ENCODE results near the gene FAM174C.

The FAM174C gene

DNA sequence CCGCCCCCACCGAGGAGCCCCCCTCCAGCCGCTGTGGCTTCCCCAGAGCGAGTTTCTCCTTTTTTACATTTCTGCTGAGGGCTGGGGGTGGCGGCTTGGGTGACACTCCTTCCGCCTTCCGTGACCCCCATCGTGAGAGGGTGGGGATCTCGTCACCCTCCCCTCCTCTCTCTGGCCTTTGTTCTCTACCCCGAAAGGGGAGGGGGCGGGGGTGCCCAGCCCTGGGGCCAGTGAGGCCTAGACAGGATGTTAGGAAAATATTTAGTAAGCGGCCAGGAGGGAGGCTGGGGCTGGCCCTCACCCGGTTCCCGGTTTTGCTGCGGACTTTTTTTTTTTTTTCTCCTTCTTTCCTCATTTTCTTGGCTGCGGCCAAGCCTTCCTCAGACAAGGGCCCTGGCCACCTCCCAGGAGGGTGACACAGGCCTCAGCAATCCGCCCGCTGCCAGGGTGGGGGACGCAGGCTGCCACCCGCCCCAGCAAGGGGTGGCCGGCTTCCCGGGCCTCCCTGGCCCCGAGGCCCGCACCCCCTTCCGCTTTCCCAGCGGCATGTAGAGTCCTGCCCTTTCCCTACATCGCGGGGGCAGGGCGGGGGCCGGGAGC lies 23.0 kb upstream of the FAM174C start:
- peak; percentile 24 for ATAC-seq
- no peaks in the 10 kb centered on the region for H3K9me3 Mint-ChIP-seq
- peaks cover 36% of the 10 kb centered on the region for H3K4me1 Mint-ChIP-seq
- H3K27ac Mint-ChIP-seq, result peak overlapping the region; percentile 94
- peaks cover 38% of the 10 kb centered on the region for H3K36me3 Mint-ChIP-seq
- peak overlapping the region; percentile 95 for H3K4me3 Mint-ChIP-seq
- no peaks in the 10 kb centered on the region for H3K27me3 Mint-ChIP-seq

DNA sequence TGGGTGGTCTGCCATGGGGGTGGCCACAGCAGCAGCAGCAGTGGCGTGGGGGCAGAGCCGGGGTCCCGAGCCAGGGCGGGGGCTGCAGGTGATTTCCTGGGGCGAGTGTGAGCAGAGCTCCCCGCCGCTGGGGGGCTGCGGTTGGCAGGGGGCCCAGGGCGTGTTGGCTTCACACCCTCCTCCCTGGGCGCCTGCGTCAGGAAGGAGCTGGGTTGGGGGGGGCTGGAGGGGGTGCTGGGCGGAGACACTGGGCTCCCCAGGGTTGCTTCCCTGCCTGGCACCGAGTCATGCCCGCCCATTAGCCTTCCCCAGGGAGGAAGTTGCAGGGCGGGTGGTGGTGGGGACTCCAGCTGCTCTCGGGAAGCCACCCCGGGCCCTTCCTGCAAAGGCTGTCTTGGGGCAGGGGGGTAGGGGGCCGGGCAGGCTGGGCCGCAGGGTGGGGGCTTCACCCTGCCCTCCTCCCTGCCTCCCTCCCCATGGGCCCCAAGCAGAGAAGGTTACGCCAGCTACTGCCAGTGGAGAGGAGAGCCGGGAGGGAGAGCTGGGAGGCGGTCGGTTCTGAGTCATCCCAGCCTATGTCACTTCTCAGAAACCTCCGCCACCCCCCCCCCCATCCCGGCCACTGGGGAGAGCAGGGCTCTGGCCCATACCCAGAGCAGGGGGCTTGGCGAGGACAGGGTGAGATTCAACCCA lies 22.4 kb upstream of the FAM174C start:
- ATAC-seq, result peak; percentile 35
- Mint-ChIP-seq H3K4me1 (peaks cover 42% of the 10 kb centered on the region), H3K4me3 (peak overlapping the region; percentile 95), H3K27ac (peak overlapping the region; percentile 94), H3K9me3 (no peaks in the 10 kb centered on the region), H3K36me3 (peaks cover 44% of the 10 kb centered on the region), H3K27me3 (no peaks in the 10 kb centered on the region)

DNA sequence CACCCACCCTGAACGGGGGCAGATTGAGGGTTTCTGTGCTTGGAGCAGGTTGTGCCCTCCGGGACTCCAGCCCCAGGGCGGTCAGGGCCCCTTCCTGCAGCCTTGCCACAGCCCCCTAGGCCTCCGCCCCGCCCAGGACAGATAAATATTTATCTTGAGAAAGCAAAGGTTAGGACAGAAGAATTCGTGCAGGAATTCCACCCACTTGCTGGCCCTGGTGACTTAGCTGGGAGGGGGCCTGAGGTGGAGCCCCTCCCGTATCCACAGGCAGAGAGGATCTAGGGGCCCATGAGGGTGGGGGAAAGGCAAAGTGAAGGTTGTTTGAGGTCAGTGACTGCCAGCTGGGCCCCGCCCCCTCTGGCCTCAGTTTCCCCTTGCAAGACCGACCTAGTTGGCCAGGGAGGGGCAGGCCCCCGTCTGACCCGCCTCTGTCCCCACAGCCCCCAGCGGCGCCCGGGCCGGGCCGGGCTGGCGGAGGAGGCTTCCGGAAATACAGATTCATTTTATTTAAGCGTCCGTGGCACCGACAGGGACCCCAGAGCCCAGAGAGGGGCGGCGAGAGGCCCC lies 21.7 kb upstream of the FAM174C start:
- no peak for ATAC-seq
- Mint-ChIP-seq H3K4me1 (peaks cover 46% of the 10 kb centered on the region), H3K27ac (peak overlapping the region; percentile 94), H3K27me3 (no peaks in the 10 kb centered on the region), H3K36me3 (peaks cover 47% of the 10 kb centered on the region), H3K4me3 (peak overlapping the region; percentile 95), H3K9me3 (no peaks in the 10 kb centered on the region)

DNA sequence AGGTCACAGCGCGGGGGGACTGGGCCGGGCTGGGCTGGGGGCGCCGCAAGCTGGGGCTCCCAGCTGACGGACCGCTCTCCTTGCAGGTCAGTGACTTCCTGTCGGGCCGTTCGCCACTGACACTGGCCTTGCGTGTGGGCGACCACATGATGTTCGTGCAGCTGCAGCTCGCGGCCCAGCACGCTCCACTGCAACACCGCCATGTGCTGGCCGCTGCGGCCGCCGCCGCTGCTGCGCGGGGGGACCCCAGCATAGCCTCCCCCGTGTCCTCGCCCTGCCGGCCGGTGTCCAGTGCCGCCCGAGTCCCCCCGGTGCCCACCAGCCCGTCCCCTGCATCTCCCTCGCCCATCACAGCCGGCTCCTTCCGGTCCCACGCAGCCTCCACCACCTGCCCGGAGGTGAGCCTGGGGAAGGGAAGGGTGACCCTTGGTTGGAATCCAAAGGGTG lies 21.2 kb upstream of the FAM174C start:
- no peak for ATAC-seq
- Mint-ChIP-seq H3K9me3 (no peaks in the 10 kb centered on the region), H3K27me3 (no peaks in the 10 kb centered on the region), H3K27ac (no peak overlapping the region), H3K4me3 (no peak overlapping the region), H3K4me1 (peaks cover 50% of the 10 kb centered on the region), H3K36me3 (peaks cover 47% of the 10 kb centered on the region)

DNA sequence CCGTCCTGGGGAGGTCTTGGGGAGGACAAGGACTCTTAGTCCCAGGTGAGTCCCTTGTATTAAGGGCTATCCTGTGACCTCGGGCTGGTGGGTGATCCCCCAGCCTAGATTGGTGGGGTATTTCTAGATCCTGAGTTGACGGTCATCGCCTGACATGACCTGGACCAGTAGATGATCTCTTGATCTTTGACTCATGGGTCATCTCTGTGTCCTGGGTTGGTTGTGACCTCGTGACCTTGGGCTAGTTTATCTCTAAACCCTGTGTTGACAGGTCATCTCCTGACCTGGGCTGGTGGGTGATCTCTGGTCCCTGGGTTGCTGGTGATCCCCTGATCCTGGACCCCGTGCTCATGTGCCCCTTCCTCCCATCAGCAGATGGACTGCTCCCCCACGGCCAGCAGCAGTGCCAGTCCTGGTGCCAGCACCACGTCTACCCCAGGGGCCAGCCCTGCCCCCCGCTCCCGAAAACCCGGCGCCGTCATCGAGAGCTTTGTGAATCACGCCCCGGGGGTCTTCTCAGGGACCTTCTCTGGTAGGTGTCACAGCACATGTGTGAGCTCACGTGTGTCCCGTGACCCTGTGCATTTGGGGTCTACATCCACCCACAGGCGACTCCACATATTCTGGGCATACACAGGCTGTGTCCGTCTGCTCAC lies 20.7 kb upstream of the FAM174C start:
- Mint-ChIP-seq H3K4me1 (peaks cover 56% of the 10 kb centered on the region), H3K4me3 (peak overlapping the region; percentile 8), H3K27me3 (no peaks in the 10 kb centered on the region), H3K36me3 (peaks cover 47% of the 10 kb centered on the region), H3K27ac (peak overlapping the region; percentile 51), H3K9me3 (no peaks in the 10 kb centered on the region)
- ATAC-seq, result no peak

DNA sequence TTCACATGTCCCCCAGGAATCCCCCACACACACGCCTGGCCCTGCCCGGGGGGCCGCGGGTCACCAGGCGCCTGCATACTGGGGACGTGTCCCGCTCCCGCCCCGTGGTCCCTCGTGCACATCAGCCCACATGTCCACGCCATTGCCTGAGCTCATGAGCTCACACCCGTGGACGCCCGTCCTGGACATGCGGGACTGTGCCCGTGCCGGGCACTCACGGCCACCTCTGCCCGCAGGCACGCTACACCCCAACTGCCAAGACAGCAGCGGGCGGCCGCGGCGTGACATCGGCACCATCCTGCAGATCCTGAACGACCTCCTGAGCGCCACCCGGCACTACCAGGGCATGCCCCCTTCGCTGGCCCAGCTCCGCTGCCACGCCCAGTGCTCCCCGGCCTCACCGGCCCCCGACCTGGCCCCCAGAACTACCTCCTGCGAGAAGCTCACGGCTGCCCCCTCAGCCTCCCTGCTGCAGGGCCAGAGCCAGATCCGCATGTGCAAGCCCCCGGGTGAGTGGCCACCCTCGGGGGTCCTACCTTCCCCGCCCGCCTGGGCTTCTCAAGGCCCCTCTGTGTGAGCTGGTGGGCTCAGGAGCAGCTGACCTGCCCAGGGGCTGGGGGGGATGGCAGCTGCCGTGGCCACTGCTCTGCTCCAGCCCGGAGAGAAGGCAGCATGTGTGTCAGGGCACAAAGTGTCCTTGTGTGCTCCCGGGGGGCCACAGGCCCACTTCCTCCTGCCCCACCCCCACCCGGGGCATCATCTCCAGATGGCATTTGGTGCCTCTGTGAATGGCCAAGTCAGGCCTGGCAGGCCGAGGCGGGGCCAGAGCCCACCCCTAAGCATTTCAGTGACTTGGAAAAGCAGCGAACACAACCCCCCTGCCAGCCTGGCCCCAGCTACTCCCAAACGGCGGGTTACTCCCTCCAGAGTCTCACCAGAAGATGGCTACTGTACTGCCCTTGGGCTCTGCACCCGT lies 19.9 kb upstream of the FAM174C start:
- peak overlapping the region; percentile 8 for H3K4me3 Mint-ChIP-seq
- H3K27me3 Mint-ChIP-seq, result no peaks in the 10 kb centered on the region
- H3K9me3 Mint-ChIP-seq, result no peaks in the 10 kb centered on the region
- H3K36me3 Mint-ChIP-seq, result peaks cover 47% of the 10 kb centered on the region
- ATAC-seq, result no peak
- H3K27ac Mint-ChIP-seq, result peak overlapping the region; percentile 51
- peaks cover 63% of the 10 kb centered on the region for H3K4me1 Mint-ChIP-seq

DNA sequence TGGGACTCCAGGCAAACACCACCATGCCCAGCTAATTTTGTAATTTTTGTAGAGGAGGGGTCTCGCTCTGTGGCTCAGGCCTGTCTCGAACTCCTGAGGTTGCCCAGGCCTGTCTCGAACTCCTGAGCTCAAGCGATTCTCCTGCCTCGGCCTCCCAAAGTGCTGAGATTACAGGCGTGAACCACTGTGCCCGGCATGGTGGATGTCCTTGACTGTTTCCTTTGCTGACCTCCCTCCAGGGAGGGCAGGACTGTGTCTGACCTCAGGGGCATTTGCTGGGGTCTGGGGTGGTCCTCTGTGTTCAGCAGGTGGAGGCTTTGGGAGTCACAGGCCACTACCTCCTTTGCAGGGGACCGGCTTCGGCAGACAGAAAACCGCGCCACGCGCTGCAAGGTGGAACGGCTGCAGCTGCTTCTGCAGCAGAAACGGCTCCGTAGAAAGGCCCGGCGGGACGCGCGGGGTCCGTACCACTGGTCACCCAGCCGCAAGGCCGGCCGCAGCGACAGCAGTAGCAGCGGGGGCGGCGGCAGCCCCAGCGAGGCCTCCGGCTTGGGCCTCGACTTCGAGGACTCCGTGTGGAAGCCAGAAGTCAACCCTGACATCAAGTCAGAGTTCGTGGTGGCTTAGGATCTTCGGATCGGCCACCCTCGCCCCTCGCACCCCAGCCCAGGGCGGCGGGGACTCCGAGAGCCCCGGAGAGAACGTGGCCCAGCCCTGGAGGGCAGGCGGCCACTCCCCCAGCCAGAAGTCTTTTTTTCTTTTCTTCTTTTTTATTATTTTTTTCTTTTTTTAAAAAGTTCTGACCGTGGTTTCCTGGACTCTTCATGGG lies 18.5 kb upstream of the FAM174C start:
- peaks cover 38% of the 10 kb centered on the region for H3K36me3 Mint-ChIP-seq
- H3K4me3 Mint-ChIP-seq, result no peak overlapping the region
- H3K27ac Mint-ChIP-seq, result peak overlapping the region; percentile 97
- H3K27me3 Mint-ChIP-seq, result no peaks in the 10 kb centered on the region
- ATAC-seq, result no peak
- H3K9me3 Mint-ChIP-seq, result no peaks in the 10 kb centered on the region
- peaks cover 66% of the 10 kb centered on the region for H3K4me1 Mint-ChIP-seq

DNA sequence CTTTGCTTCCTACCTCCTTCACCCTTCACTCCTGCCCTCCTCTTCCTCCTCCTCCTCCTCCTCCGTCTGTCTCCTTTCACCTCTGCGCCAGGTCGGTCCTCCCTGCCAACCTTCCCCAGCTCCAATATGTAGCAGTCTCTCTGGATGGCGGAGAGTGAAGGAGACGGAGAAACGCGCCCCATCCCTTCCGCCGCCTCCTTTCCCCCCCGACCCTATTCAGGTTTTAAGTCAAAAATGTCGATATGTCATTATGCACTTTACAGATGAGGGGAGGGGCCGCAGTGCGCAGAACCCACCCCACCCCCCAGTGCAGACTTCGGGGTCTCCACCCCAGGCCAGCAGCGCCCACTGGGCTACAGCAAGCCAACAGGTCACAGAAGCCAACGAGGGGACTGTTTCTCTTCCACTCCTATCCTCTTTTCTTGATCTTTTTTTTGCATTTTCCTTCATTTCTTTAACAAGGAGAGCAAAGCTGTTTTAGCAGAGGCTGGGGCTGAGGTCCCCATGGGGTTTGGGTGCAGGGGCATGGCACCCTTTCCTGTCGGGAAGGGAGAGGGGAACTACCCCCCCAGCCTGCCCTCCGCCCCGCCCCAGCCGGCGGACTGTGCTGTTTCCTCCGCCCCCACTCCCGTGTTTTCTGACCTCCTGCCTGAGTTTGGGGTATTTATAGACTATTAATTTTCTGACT lies 17.7 kb upstream of the FAM174C start:
- Mint-ChIP-seq H3K27me3 (no peaks in the 10 kb centered on the region), H3K27ac (peak overlapping the region; percentile 97), H3K9me3 (no peaks in the 10 kb centered on the region), H3K4me1 (peaks cover 66% of the 10 kb centered on the region), H3K36me3 (peaks cover 31% of the 10 kb centered on the region), H3K4me3 (peak overlapping the region; percentile 51)
- ATAC-seq, result no peak

DNA sequence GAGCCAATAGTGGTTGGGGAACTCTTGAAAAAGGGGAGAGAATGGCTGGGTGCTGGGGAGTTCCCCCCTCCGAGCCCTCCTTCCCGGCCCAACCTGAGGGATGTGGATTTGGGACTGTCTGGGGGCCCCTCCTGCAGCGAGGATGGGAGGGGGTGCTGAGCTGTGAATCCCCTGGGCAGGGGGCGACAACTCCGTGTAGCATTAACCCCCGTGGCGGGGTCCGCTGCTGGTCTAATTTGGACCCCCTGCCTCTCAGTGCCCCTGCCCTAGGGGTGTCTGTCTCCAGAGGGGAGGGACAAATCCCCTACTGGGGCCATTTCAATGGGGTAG lies 17.2 kb upstream of the FAM174C start:
- ATAC-seq, result no peak
- H3K4me3 Mint-ChIP-seq, result peak overlapping the region; percentile 51
- peaks cover 30% of the 10 kb centered on the region for H3K36me3 Mint-ChIP-seq
- H3K9me3 Mint-ChIP-seq, result no peaks in the 10 kb centered on the region
- H3K27me3 Mint-ChIP-seq, result no peaks in the 10 kb centered on the region
- H3K27ac Mint-ChIP-seq, result peak overlapping the region; percentile 97
- peaks cover 69% of the 10 kb centered on the region for H3K4me1 Mint-ChIP-seq

DNA sequence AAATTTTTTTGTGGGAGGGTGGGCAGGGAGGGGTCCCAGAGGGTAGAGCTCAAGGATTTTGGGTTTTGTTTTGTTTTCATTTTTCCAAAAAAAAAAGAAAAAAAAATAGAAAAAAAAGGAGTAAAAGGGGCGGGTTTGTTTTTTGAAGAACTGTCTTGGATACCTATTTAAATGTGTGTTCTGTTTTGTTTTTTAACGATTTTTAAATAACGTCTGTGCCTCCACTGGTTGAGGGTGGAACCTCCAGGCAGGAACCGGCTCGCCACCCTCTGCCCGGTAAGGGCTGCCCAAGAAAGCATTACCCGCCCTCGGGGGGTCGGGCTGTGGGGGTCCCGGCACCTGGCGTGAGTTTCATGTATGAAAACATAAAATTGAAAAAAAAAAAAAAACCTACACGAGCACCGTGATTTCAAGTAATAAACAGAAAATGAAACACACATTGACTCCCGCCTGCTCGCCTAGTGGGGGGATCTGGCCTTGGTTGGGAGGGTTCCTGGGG lies 16.6 kb upstream of the FAM174C start:
- H3K36me3 Mint-ChIP-seq, result peaks cover 24% of the 10 kb centered on the region
- no peak for ATAC-seq
- H3K4me3 Mint-ChIP-seq, result peak overlapping the region; percentile 97
- peak overlapping the region; percentile 97 for H3K27ac Mint-ChIP-seq
- H3K9me3 Mint-ChIP-seq, result no peaks in the 10 kb centered on the region
- H3K27me3 Mint-ChIP-seq, result no peaks in the 10 kb centered on the region
- peaks cover 69% of the 10 kb centered on the region for H3K4me1 Mint-ChIP-seq

DNA sequence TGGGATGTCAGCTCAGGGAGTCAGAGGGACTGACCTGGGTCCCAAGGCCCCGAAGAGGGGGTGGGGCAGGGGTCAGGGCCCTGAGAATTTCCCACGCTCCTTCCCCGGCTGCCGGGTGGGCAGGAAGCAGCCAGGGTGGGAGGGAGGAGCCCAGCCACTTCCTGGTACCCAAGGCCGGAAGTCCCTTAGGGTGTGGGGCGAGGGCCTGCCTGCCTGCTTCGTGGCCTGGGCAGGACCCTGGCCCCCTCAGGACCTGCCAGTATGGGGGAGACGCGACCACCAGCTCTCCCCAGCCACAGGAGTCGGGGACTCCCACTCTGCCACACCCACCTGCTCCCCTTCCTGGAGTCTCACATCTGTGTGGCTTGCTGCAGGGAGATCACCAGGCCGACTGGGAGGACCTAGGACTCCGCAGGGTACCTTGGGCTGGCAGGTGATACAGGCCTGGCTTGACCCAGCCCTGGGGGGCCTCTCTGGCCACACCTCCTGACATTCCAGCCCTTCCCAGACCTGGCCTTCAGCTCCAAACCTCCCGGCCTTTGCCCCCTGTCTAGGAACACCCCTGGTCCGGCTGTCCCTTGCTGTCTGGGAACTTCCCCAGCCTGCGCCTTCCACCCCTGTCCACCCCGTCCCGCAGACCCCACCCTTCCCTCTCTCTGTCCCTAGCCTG lies 16.0 kb upstream of the FAM174C start:
- ATAC-seq, result peak; percentile 44
- H3K36me3 Mint-ChIP-seq, result peaks cover 25% of the 10 kb centered on the region

DNA sequence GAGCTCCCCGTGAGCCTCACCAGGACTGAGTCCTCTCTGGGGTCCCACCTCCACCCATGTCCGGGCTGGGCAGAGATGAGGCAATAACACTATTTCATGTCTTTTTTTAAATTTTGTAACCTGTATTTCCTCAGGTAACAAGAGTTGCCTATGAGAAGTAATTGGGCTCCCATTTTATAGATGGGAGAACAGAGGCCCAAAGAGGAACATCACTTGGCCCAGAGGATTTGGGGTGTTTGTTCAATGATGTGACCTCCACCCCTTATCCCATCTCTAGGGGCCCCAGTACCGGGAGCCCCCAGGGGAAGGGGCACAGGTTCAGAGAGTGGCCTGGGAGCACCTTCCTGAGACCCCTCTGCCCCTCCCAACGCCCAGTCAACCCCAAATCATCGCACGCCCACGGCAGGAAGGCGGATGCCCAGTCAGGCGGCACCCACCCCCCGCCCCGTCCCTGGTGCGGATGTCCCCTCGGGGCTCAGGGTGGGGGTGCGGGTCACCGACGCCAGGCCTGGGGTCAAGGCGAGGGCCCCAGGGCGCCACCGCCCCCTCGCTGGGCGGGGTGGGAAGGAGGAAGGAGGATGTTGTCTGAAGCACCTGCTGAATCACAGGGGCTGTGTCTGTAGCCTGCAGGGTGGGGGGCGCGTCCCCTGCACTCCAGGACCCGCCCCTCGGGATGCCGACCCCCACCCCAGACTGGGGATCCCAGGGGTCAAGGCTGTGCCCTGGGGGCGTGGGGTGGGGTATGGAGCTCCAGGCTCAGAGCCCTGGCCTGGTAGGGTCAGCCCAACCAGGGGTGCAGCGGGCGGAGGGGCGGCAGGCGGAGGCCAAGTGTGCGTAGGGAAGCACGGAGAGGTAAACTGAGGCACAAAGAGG lies 15.2 kb upstream of the FAM174C start:
- Mint-ChIP-seq H3K27ac (peak overlapping the region; percentile 97), H3K27me3 (no peaks in the 10 kb centered on the region), H3K36me3 (peaks cover 24% of the 10 kb centered on the region), H3K4me3 (peak overlapping the region; percentile 97), H3K4me1 (peaks cover 74% of the 10 kb centered on the region), H3K9me3 (no peaks in the 10 kb centered on the region)
- ATAC-seq, result peak; percentile 34

More for the DNA sequence above, 16.0 kb upstream of the FAM174C start:
- H3K9me3 Mint-ChIP-seq, result no peaks in the 10 kb centered on the region
- H3K4me1 Mint-ChIP-seq, result peaks cover 72% of the 10 kb centered on the region
- peak overlapping the region; percentile 97 for H3K4me3 Mint-ChIP-seq
- H3K27ac Mint-ChIP-seq, result peak overlapping the region; percentile 97
- no peaks in the 10 kb centered on the region for H3K27me3 Mint-ChIP-seq

All from stimulated activated memory B cell treated with anti-CD40 and anti-IgM and Interleukin-4, amounts not matched to agents 10 μg/mL and 1 μg/mL and 100 μg/mL, for 72 hours (primary cell).